ENCODE results near the gene NOL4L. TPM values are rescaled to one million over a fixed set of nuclear protein-coding genes. Genes with fewer than 3 reads are reported as not detected.
A peak's percentile ranks its signal among the peaks of the same experiment; 100 is the strongest.

The NOL4L gene
- total and polyA plus RNA-seq, 7 donors = 0.61 to 2.7 (median 1.3) TPM

- Histone ChIP-seq H3K9me3 (no peaks in the 10 kb centered on the region), H3K27ac (no peak overlapping the region), H3K4me3 (no peak overlapping the region), H3K36me3 (ENCODE audit: insufficient read depth in 1 of 2, low read depth in 1 of 2) (no peaks in the 10 kb centered on the region), H3K27me3 (ENCODE audit: insufficient read depth in 3 of 3, low read length in 2 of 3) (peaks cover 0 to 34% (median 7%) of the 10 kb centered on the region in 3 donors), H3K4me1 (no peaks in the 10 kb centered on the region)
- intact Hi-C loops (cut with DNase I) = no loop called here
- 86 to 92% (median 92%) methylated on average over 20 of the region's 20 CpGs for WGBS, 3 donors
- ATAC-seq (no peak), DNase-seq (peak in 1 of 2 donors; percentile 10)
- TF ChIP-seq CTCF (IDR thresholded peaks at IDR 0.05) = no peak
Measured at GRCh38 chr20:32556312-32557184, 28.6 kb downstream of the NOL4L start.

- TF ChIP-seq CTCF (IDR thresholded peaks at IDR 0.05) = no peak
- intact Hi-C loops (cut with DNase I) = no loop called here
- no peaks in the 10 kb centered on the region for H3K4me1 ChIP-seq
- no peak overlapping the region for H3K4me3 ChIP-seq
- no peaks in the 10 kb centered on the region for H3K9me3 ChIP-seq
- DNase-seq = no peak
- H3K36me3 ChIP-seq (ENCODE audit: insufficient read depth in 1 of 2, low read depth in 1 of 2) = no peaks in the 10 kb centered on the region
- no peak overlapping the region for H3K27ac ChIP-seq
- H3K27me3 ChIP-seq (ENCODE audit: insufficient read depth in 3 of 3, low read length in 2 of 3) = peaks cover 0 to 28% (median 5%) of the 10 kb centered on the region in 3 donors
- no peak for ATAC-seq
- 90 to 95% (median 95%) methylated on average over 8 of the region's 8 CpGs for WGBS, 3 donors
Measured at GRCh38 chr20:32555584-32555983, 29.5 kb downstream of the NOL4L start.

GRCh38 chr20:32554965-32555289 lies 30.2 kb downstream of the NOL4L start:
- Histone ChIP-seq H3K4me3 (no peak overlapping the region), H3K9me3 (no peaks in the 10 kb centered on the region), H3K36me3 (ENCODE audit: insufficient read depth in 1 of 2, low read depth in 1 of 2) (no peaks in the 10 kb centered on the region), H3K27ac (no peak overlapping the region), H3K4me1 (no peaks in the 10 kb centered on the region), H3K27me3 (ENCODE audit: insufficient read depth in 3 of 3, low read length in 2 of 3) (peaks cover 0 to 22% (median 5%) of the 10 kb centered on the region in 3 donors)
- DNase-seq (no peak), ATAC-seq (no peak)
- intact Hi-C loops (cut with DNase I) = no loop called here
- 95 to 98% (median 96%) methylated on average over 3 of the region's 3 CpGs for WGBS, 3 donors
- TF ChIP-seq CTCF (IDR thresholded peaks at IDR 0.05) = no peak

GRCh38 chr20:32553618-32554017 lies 31.5 kb downstream of the NOL4L start:
- WGBS, 3 donors = 90 to 93% (median 90%) methylated on average over 4 of the region's 4 CpGs
- Histone ChIP-seq H3K4me1 (no peaks in the 10 kb centered on the region), H3K27me3 (ENCODE audit: insufficient read depth in 3 of 3, low read length in 2 of 3) (peaks cover 0 to 18% (median 5%) of the 10 kb centered on the region in 3 donors), H3K27ac (no peak overlapping the region), H3K4me3 (no peak overlapping the region), H3K9me3 (no peaks in the 10 kb centered on the region), H3K36me3 (ENCODE audit: insufficient read depth in 1 of 2, low read depth in 1 of 2) (no peaks in the 10 kb centered on the region)
- TF ChIP-seq CTCF (IDR thresholded peaks at IDR 0.05) = no peak
- intact Hi-C loops (cut with DNase I) = no loop called here
- ATAC-seq (no peak), DNase-seq (no peak)
